DMS53 (cell line): ENCODE results near the gene P2RY2.

Experiments
- DNase-seq: peaks from one replicate; lab custom pipeline; 2025; lab: John Stamatoyannopoulos, UW

The P2RY2 gene

DNA sequence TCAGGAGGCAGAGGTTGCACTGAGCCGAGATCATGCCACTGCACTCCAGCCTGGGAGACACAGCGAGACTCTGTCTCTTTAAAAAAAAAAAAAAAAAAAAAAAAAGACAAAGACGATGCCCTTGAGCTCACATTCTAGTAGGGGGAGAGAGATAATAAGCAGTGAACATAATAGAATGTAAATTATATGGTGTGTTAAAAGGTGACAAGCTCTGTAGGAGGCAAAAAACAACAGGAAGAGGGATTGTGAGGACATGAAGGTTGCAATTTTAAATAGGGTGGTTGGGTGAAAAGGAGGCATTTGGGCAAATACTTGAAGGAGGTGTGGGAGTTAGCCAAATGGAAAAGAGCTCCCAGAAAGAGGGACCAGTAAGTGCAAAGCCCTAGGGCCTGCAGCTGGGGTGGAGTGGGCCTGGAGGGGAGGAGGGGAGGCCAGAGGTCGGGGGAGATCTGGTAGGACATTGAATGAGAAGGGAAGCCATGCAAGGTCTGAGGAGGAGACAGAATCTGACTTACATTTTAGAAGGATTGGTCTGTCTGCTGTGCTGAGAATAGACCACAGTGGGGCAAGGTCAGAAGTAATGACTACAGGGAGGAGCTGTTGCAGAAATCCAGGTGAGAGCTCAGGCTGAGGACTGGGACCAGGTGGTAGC, 26.6 kb downstream of the P2RY2 start:
- no peak for DNase-seq

DNA sequence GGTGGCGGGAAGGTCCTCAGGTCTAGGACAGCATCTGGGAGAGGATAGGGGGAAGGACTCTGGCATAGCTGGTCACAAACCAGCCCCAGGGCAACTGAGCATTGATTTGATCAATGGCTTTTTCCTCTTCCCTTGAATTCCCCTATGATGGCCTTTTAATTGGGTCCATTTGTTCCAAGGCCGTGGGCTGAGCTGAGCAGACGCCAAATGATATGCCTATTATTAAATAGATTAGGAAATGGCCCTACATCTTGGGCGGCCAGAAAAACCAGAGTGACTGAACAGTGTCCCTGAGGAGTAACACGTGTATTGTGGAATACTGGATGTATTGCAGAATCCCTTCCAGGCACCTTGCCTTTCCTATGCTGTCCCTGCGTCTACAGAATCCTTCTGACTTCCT, 27.4 kb downstream of the P2RY2 start:
- DNase-seq, result no peak

DNA sequence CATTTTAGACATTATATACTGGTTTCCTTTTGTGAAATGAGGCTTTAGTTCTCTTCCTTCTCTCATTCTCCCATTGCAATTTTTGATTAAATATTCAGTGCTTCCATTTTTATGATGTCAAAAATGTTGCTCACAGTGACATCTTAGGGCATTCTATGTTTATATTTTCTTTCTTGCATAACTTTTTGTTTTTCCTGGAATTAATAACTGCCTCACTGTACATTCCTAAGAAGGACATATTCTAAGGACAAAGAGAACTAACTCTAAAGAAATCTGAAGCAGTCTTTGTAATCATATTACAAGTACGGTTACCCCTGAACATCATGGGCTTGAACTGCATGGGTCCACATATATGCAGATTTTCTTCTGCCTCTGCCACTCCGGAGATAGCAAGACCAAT, 28.2 kb downstream of the P2RY2 start:
- DNase-seq, result no peak

DNA sequence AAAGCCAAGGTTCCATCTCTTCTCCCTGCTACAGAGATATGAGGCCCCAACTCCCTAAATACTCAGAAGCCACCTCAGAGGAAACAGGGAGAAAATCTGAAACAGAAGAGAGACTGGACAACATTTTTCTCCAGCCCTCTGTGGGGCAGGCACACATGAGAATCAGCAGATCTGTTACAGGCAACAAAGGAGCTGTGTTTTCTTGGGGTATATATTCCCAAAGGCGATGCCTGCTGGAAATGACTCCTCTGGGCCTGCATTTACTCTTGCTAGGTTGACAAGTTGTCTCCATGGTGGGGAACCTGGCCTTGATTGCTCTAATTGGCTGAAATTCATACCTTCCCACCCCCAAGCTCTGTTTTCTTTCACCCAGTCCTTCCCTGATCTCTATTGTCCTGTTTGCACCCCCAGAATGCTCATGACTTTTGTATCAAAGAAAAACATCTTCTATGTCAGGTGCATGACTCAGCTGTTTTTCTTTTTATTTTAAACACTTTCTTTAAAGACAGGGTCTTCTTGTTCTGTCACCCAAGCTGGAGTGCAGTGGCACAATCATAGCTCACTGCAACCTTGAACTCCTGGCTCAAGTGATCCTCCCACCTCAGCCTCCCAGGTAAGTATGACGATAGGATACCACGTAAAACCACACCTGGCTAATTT, 30.6 kb downstream of the P2RY2 start:
- no peak for DNase-seq

DNA sequence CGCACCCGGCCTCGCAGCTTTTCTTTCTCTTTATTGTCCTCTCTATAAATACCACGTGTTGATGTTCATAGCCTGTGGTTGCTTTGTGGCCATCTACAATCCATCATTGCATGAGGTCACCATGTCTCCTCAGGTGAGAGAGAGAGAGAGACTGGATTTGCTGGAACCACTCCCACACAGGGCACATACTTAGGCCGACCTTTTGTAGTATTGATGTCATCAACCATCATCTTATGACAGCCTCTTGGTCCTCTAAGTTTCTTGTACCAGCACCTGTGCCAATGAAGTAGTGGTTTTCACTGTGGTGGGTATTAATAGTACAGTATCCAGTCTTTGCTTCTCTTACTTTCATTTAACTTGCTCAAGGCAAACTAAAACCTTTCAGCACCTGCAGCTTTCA, 31.2 kb downstream of the P2RY2 start:
- peak; percentile 57 for DNase-seq

DNA sequence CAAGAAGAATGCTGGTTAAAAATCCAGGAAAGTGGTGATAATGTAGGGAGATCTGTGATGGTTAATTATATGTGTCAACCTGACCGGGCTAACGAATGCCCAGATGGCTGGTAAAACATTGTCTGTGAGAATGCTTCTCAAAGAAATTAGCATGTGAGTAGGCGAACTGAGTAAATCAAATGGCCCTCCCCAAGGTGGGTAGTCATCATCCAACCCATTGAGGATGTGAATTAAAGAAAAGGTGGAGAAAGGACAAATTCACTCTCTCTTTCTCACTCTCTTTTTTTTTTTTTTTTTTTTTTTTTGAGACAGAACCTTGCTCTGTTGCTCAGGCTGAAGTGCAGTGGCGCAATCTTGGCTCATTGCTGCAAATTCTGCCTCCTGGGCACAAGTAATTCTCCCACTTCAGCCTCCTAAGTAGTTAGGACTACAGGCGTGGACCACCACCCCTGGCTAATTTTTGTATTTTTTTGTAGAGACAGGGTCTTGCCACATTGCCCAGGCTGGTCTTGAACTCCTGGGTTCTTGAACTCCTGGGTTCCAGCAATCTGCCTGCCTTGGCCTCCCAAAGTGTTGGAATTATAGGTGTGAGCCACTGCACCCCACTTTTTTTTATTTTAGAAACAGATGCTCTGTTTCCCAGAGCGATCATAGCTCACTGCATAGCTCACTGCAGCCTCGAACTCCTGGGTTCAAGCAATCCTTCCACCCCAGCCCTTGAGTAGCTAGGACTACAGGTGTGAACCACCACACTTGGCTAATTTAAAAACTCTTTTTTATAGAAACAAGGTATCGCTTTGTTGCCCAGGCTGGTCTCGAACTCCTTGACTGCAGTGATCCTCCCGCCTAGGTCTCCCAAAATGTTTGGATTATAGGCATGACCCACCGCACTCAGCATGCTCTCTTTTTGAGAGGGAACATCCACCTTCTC, 32.0 kb downstream of the P2RY2 start:
- no peak for DNase-seq

DNA sequence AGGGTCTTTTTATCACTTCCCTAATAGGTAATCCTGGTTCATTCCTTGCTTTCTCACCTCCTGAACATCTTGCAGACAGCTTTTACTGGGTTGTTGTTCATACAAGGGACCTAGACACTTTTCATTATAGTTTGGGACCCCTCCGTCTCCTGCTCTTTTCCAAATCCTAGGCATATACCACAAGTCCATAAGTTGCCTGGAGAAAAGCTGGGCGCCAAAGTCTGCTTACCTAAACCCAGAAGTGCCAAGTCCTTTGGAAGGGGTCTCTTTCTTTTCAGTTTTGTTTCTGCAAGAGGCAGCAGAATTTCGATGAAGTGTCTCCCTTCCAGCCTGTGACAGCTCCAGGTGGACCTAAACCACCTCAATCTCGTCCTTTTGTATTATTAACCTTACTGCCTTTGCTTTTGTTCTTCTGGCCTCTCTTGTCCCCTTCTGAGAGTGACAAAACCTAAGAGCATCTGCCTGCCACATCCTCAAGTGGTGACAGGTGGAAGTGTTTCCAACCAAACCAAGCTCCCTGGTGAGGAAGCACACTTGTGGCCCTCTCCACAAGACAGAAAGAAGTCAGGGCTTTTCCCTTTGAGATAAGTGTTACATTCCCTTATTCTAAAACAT, 34.6 kb downstream of the P2RY2 start:
- peak; percentile 97 for DNase-seq

DNA sequence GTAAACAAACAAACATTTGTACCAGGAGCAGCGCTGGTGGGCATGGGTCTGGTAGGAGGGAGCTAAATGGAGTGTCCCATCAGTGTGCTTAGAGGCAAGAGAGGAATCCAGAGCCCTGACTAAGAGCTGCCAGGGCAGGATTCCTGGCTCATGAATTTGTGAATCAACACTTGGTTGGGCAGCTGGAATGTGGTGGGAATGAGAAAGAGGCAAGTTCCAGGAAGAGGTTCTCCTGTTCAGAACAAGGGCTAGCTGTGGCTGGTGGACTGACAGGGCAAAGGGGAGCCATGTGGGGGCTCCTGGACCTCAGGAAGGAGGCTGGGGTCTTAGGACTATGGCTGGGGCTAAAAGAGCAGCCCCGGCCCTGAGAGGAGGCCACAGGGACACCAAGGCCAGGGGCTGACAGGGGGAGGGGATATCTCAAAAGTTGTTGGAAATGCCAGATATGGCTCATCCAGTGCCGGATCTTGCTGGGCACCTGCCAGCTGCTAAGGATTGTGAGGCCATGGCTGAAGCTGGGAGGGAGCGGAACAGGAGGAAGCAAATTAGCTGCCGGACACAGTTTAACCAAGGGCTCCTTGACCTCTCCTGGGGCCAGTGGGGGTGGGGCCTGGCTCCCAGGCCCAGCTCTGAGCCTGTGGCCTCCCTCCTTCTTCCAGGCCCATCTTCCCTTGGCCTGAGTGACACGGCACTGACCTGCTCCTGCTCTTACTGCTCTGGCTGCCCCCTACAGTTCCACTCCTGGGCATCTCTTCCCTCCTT, 39.4 kb downstream of the P2RY2 start:
- no peak for DNase-seq

DNA sequence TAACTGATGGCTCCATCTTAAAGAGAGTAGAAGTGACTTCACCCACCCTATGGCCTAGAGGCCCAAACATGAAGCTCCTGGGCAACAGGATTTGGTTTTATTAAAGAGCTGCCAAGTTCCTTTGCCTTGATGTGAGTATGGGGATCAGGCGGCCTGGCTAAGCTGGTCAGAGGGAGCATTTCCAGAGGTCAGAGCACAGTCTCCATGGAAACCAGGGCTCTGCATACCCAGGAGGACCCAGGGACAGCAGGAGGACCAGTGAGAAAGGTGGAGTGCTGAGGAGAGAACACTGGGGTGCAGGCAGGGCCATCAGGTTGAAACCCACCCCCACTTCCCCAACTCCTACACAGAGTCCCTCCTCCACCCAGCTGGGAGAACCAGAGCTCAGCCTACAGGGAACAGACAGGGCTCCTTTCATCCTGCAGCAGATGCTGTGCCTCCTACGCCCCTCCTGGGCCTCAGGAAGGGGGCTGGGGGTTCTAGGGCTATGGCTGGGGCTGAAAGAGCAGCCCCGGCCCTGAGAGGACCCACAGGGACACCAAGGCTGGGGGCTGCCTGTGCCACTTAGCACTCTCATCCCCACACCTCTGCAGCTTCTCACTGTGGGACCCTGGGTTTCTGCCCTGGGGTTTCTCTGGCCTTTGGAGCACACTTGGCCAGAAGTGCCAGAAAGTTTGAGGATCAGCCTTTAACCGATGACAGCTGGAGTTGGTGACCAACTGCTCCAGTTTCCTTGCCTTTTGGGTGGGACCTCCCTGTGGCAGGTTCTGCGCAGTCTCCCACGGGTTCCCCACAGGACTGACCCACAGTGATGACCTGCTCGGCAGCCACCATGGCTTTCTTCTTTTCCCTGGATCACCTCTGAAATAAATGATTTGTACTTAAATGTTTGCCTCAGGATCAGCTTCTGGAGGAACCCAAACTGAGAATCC, 40.3 kb downstream of the P2RY2 start:
- DNase-seq, result no peak

DNA sequence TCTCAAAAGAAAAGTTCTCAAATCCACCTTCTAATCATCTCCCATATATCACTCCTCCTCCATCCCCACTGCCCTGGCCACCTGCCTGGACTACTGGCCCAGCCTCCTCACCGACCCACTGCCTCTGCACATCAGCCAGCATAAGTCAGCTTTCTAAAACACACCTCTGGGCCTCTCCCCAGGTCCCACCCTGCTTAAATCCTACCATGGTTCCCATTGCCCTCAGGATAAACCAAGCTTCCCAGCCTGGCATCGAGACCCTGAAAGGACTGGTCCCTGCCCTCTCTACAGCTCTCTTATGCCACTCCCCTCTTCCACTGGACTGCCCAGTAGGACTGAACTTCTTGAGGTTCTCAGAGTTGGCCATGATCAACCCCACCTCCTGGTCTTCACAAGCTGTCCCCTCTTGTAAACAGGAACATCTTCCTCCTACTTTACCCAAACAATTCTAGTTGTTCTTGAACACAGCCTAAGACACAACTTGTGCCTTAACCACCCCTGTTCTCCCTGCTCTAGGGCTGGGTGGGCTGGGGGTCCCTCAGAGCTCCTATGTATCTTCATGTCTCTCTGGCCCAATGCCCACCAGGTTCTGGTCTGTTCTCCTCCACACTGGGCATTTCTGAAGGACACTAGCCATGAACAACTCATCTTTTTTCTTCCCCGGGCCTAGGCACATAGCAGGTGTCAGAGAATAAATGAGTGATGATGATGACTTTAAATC, 41.5 kb downstream of the P2RY2 start:
- no peak for DNase-seq

DNA sequence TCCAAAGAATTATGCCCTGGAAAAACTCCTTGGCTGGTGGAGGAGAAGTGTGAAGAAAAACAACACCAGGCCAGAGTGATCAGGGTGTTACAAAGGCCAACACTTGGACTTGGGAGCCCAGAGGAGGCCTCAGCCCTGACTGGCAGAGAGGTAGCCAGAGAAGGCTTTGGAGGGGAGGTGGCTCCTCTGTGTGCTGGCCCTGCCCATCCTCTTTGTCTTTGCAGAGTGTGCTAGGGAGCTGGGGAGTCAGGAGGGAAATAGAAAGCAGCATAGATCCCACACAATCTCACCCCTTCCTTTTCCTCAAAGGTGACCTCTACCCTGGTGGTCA, 42.0 kb downstream of the P2RY2 start:
- no peak for DNase-seq

DNA sequence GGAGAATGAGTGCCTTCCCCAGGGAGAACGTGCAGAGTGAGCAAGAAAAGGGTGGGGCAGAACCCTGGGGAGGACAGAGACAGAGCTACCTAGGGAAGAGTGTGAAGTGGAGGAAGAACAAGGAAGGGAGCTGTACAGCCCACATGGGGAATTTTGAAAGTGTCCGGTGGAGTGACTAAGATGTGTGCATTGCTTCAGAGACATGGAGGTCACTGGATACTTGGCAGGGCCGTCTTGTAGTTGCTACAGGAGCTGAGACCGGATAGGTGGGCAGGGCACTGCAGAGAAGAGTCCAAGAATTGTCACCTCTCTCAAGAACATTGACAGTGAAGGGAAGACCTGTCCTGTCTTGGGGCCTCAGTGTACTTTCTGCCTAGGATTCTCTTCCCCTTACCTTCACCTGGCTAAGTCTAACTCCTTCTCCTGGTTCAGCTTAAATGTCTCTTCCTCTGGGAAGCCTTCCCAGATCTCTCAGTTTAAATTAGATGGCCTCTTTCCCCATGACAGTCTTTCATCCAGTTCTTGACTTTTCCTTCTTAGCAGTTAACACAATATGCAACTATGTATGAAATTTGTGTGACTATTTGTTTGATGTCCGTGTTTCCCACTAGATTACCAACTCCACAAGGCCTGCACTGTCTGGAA, 44.9 kb downstream of the P2RY2 start:
- no peak for DNase-seq

DNA sequence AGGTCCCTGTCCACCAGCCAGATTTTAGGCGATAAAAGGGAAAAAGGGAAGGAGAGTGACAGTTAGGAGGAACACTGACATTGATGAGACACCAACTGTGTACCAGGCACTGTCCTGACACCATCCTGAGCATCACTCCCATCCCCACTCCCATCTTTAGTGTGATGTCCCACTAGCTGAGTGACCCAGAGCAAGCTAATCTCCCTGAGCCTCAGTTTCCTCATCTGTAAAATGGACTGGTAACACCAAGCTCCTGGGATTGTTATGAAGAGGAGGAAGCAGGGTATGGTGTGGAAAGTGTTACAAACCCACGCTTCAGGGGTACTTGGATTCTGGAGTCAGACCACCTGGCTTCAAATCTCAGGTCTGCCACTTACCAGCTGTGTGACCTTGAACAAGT, 45.6 kb downstream of the P2RY2 start:
- DNase-seq, result no peak

DNA sequence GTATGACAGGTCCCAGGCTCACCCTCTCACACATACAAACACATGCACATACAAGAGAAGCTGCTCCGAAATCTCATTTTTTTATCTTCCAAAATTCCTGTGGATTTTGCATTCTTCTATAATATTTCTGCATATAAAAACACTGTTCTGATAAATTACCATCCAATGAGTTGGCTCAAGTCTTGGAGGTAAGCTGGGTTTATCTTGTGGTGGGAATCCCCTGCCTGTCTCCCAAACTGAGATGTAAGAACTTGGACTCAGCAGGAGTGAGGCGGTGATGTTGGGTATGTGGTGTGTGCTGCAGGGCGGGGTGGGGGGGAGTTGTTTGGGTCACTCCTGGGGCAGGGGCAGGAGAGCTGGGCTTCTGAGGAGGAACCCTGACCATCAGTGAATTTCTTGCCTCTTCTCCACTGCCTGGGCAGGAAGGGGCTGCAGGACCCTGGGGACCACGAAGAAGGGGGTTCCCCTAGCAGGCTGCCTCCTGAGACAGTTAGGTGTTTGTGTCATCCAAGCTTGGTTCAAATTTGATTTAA, 47.3 kb downstream of the P2RY2 start:
- no peak for DNase-seq

DNA sequence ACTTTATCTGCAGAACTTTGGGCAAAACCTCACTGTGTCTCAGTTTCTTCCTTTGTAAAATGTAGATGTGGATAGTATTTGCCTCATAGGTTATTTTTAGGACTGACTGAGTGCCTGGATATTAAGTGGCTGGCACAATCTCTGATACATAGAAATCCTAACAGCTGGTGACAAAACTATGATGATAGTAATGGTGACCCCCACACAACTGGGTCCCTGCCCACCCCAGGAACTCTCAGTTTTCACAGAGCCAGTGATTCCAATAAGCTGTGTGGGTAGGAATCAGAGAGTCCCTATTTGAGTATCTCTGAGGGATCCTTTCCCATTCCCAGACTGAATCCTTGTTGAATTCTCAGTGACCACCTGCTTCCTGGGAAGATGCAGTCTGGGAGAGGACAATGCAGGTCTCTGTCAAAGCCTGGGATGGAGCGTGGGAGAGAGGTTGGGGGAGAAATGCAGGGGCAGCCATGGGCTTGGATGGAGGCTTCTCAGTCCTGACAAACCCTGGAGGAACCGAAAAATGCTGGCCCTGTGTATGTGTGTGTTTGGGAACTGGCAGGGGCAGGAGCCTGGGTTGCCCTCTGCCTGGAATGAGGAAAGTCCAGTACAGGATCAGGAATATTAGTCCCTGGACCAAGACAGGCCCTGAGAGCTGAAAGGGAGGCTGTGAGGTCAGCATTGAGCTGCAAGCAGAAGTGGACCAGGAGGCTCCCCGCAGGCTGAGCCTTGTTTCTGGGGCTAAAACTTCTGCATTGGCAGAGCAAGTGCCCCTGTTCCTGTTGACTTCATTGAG, 48.0 kb downstream of the P2RY2 start:
- no peak for DNase-seq

DNA sequence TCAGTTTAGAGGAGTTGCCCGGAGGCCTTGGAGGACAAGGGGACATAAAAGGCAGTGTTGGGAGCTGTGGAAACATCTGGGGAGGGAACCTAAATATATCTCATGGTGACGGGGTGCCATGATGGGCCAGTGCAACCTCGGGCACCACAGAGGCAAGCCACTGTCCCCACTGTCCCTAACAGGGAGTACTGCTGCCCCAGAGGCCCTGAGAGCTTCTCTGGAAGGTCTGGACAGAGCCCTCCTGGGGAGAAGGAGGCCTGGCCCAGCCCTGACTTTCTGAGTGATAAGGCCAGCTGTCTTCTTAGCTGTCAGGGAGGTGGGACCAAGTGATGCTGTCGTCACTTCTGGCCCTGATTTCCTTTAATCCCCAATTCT, 48.6 kb downstream of the P2RY2 start:
- DNase-seq, result no peak

DNA sequence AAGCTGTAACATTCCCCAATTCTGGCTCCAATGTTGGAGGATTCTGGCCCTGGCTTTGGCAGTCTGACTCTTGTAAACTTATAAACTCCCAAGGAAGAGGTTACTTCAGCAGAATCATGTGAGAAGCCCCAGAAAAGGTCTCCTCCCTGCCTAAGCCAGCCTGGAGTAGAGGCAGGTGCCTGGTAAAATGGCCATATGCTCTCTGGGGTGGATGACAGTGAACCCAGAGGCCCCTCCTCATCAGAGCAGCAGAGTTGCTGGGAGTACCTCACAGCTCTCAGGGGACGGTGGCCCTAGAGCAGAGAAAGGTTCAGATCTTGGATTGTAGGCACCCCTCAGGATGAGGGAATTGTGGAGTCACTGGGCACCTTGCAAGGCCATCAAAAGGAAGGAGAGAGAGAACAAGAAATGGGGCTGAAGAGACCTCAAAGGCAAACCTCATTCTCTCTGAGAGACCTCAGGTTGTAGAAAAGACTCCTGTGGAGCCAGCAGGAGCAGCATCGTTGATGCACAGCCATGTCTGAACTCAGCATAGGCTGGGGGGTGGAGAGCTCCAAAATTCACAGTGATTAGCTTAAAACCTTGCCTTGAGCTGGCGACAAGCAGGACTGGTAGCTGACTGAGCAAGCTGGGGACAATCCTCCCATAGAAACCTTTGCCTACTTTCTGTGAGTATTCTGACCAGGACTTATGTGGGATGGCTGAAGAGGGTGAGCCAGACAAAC, 49.2 kb downstream of the P2RY2 start:
- no peak for DNase-seq
